Activated naive CD4-positive, alpha-beta T cell treated with anti-CD3 and anti-CD28 coated beads, Interleukin-2, amount 50 U/mL, for 24 hours (primary cell): ENCODE data around the gene MYMK.

Experiments used
- H3K27ac Mint-ChIP-seq: one replicate; pipeline ENCODE4 v1.8.0; 2021; ENCODE audit warnings: mild to moderate bottlenecking, mixed read lengths
- H3K27me3 Mint-ChIP-seq: one replicate; pipeline ENCODE4 v1.8.0; 2021; ENCODE audit warnings: mixed read lengths
- H3K36me3 Mint-ChIP-seq: one replicate; pipeline ENCODE4 v1.8.0; 2021; ENCODE audit warnings: mixed read lengths
- H3K4me1 Mint-ChIP-seq: one replicate; pipeline ENCODE4 v1.8.0; 2021; ENCODE audit warnings: mixed read lengths
- H3K4me3 Mint-ChIP-seq: one replicate; pipeline ENCODE4 v1.8.0; 2021; ENCODE audit warnings: mild to moderate bottlenecking, mixed read lengths
- H3K9me3 Mint-ChIP-seq: one replicate; pipeline ENCODE4 v1.8.0; 2021; ENCODE audit warnings: mixed read lengths

The MYMK gene

DNA sequence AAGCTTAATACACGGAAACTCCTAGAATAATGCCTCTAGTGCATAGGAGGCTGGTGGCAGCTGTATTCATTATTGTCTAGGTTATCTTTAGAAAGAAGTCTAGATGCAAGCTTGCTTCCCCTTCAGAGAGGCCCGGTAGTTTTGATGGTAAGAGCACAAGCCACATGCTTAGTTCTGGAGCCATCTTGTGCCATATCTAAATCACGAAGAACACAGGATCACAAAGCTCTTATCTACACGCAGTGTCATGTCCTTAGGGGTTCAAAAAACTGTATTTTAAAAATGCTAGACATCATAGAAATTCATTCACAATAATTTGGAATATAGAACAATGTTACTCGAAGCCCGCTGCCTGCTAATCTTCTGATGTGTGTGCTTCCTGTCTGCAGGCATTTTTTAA, 58.8 kb downstream of the MYMK start:
- no peaks in the 10 kb centered on the region for H3K27me3 Mint-ChIP-seq
- no peak overlapping the region for H3K4me3 Mint-ChIP-seq
- no peaks in the 10 kb centered on the region for H3K9me3 Mint-ChIP-seq
- H3K4me1 Mint-ChIP-seq, result no peaks in the 10 kb centered on the region
- no peak overlapping the region for H3K27ac Mint-ChIP-seq
- H3K36me3 Mint-ChIP-seq, result no peaks in the 10 kb centered on the region

DNA sequence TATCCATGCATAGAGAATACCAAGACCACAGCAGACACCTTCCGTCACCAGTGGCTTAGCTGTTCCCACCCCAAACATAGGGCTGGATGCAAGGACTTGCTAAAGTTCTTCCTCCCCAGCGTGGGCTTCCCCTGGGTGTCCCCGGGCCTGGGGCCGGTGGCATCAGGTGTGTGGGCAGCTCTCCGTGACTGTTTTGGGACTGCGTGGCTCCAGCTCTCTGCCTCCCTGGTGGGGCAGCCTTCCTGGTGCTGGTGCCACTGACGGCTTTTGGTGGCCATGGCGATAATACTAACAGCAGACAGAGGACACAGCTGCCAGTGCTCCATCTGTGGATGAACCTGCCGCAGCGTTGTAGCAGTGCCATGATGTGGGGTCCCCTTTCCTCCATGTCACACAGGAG, 60.1 kb downstream of the MYMK start:
- Mint-ChIP-seq H3K4me1 (no peaks in the 10 kb centered on the region), H3K27me3 (no peaks in the 10 kb centered on the region), H3K9me3 (no peaks in the 10 kb centered on the region), H3K36me3 (no peaks in the 10 kb centered on the region), H3K4me3 (no peak overlapping the region), H3K27ac (no peak overlapping the region)
